SK-N-MC (cell line): ENCODE results near the gene PCDH18.

Source experiments
- EZH2 ChIP-seq: fragments of 200-600 bp; sonication (generic); IDR thresholded peaks from one replicate; pipeline ENCODE4 v1.6.1; 2017; ENCODE audit warnings: antibody characterized with exemption
- FOXP2 ChIP-seq: optimal IDR thresholded peaks from 2 replicates; pipeline ENCODE3; 2011; ENCODE audit warnings: mild to moderate bottlenecking, moderate library complexity; ENCODE audit not compliant: insufficient read depth; ENCODE audit errors: extremely low read length, control extremely low read depth
- POLR2AphosphoS5 ChIP-seq: IDR thresholded peaks from 2 replicates; pipeline ENCODE4 v1.6.1; 2012; ENCODE audit warnings: mild to moderate bottlenecking, low read depth, low read length, borderline replicate concordance

GRCh38 chr4:137471895-137472294 lies 60.4 kb downstream of the PCDH18 start:
- TF ChIP-seq EZH2 (no peak), POLR2AphosphoS5 (no peak), FOXP2 (no peak)
